HL-60 (cell line): ENCODE results near the gene ZNF341.

Source experiments
- DNase-seq, 2 experiments: peaks; one replicate each; pipeline ENCODE4 v3.0.0-alpha.2; 2010 to 2020; ENCODE audit warnings: low read depth in 1 of 2, low spot score in 1 of 2
- H3K27ac ChIP-seq: fragments of 250-450 bp; sonication (Bioruptor Pico); replicated peaks from 2 replicates; pipeline ENCODE4 v1.5.1; 2020; ENCODE audit warnings: mild to moderate bottlenecking, moderate library complexity
- H3K27me3 ChIP-seq: fragments of 250-450 bp; sonication (Bioruptor Pico); 2 replicates; pipeline ENCODE4 v1.5.1; 2021; ENCODE audit warnings: mild to moderate bottlenecking, moderate library complexity; ENCODE audit not compliant: insufficient read depth, poor library complexity, severe bottlenecking
- H3K4me3 ChIP-seq: replicated peaks from 2 replicates; pipeline ENCODE4 v1.5.1; 2011; ENCODE audit warnings: mild to moderate bottlenecking, control low read depth, low read length; ENCODE audit not compliant: insufficient read depth
- GABPA ChIP-seq: IDR thresholded peaks from 2 replicates; pipeline ENCODE4 v1.6.1; 2012; ENCODE audit warnings: low read depth
- POLR2AphosphoS5 ChIP-seq: IDR thresholded peaks from 2 replicates; pipeline ENCODE4 v1.6.1; 2012; ENCODE audit warnings: low read depth
- SPI1 ChIP-seq: IDR thresholded peaks from 2 replicates; pipeline ENCODE4 v1.6.1; 2012; ENCODE audit warnings: low read depth, mild to moderate bottlenecking, borderline replicate concordance
- TF ChIP-seq, protein P1 (sequence below): IDR thresholded peaks from one replicate; pipeline ENCODE4 v1.5.1; 2011; ENCODE audit warnings: low read length, control low read depth, inconsistent platforms; ENCODE audit not compliant: insufficient read depth
- TF ChIP-seq, protein P2 (sequence below): IDR thresholded peaks from 2 replicates; pipeline ENCODE4 v1.6.1; 2012; ENCODE audit warnings: low read depth; ENCODE audit not compliant: insufficient replicate concordance

Gene ZNF341

DNA sequence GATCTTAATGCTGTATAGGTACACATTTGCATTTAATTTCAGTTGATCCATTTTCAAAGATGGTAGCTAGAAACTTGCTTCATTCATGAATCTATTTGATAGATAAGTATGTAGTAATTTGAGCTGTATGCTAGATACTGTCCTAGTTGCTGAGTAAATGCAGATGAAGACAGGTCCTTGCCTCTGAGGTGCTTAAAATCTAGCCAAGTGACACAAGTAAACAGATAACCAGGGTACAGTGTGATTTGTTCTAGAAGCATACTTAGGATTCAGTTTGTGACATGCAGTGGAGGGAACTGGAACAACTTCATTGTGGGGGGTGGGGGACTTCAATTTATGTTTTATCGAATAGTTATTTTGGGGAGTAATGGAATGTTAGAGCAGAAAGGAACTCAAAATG lies 88.6 kb downstream of the ZNF341 start:
- DNase-seq, result no peak
- no peaks in the 10 kb centered on the region for H3K27me3 ChIP-seq
- no peak overlapping the region for H3K27ac ChIP-seq
- no peak overlapping the region for H3K4me3 ChIP-seq
- no peak for TF ChIP-seq POLR2AphosphoS5
- TF ChIP-seq GABPA, result no peak
- TF ChIP-seq, protein P1, sequence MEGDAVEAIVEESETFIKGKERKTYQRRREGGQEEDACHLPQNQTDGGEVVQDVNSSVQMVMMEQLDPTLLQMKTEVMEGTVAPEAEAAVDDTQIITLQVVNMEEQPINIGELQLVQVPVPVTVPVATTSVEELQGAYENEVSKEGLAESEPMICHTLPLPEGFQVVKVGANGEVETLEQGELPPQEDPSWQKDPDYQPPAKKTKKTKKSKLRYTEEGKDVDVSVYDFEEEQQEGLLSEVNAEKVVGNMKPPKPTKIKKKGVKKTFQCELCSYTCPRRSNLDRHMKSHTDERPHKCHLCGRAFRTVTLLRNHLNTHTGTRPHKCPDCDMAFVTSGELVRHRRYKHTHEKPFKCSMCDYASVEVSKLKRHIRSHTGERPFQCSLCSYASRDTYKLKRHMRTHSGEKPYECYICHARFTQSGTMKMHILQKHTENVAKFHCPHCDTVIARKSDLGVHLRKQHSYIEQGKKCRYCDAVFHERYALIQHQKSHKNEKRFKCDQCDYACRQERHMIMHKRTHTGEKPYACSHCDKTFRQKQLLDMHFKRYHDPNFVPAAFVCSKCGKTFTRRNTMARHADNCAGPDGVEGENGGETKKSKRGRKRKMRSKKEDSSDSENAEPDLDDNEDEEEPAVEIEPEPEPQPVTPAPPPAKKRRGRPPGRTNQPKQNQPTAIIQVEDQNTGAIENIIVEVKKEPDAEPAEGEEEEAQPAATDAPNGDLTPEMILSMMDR, result no peak
- no peak for TF ChIP-seq SPI1
- TF ChIP-seq, protein P2, sequence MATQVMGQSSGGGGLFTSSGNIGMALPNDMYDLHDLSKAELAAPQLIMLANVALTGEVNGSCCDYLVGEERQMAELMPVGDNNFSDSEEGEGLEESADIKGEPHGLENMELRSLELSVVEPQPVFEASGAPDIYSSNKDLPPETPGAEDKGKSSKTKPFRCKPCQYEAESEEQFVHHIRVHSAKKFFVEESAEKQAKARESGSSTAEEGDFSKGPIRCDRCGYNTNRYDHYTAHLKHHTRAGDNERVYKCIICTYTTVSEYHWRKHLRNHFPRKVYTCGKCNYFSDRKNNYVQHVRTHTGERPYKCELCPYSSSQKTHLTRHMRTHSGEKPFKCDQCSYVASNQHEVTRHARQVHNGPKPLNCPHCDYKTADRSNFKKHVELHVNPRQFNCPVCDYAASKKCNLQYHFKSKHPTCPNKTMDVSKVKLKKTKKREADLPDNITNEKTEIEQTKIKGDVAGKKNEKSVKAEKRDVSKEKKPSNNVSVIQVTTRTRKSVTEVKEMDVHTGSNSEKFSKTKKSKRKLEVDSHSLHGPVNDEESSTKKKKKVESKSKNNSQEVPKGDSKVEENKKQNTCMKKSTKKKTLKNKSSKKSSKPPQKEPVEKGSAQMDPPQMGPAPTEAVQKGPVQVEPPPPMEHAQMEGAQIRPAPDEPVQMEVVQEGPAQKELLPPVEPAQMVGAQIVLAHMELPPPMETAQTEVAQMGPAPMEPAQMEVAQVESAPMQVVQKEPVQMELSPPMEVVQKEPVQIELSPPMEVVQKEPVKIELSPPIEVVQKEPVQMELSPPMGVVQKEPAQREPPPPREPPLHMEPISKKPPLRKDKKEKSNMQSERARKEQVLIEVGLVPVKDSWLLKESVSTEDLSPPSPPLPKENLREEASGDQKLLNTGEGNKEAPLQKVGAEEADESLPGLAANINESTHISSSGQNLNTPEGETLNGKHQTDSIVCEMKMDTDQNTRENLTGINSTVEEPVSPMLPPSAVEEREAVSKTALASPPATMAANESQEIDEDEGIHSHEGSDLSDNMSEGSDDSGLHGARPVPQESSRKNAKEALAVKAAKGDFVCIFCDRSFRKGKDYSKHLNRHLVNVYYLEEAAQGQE, result no peak

DNA sequence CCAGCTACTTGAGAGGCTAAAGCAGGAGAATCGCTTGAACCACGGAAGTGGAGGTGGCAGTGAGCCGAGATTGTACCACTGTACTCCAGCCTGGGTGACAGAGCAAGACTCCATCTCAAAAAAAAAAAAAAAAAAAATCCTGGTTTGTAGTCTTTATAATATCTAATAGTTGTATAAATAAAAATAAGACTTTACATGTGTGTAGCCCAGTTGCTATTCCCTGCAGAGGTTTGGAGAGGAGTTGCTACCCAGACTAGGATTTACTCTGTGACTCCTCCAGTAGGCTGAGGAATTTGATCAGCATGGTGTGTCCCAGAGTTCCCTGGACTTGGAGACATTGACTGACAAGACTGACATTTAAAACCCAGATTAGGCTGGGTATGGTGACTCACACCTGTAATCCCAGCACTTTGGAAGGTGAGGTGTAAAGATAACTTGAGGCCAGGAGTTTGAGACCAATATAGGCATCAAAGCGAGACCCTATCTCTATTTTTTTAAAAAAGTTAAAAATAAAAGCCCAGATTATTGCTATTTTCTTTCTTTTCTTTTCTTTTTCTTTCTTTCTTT lies 89.6 kb downstream of the ZNF341 start:
- H3K27me3 ChIP-seq, result no peaks in the 10 kb centered on the region
- H3K27ac ChIP-seq, result no peak overlapping the region
- DNase-seq, result no peak
- H3K4me3 ChIP-seq, result no peak overlapping the region
- TF ChIP-seq, protein P2, result no peak
- TF ChIP-seq, protein P1, result no peak
- TF ChIP-seq POLR2AphosphoS5 (no peak), SPI1 (no peak), GABPA (no peak)

DNA sequence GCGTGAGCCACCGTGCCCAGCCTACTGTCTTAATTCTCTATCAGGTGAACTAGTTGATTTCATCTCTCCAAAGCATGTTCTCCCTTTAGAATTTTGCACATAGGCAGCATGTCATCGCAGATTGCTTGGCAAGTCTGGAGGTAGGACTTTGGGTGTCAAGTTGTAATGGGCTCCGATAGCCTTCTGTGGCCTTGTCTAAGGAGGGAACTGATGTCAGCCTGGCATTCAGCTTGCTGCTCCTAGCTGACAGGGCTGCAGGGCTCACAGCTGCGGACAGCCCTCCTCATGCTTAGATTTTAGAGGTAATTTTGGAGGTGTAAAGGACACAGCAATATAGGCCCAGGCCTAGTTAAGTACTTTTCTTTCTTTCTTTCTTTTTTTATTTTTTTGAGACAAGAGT lies 90.6 kb downstream of the ZNF341 start:
- TF ChIP-seq SPI1 (no peak), POLR2AphosphoS5 (no peak), GABPA (no peak)
- TF ChIP-seq, protein P1, result no peak
- TF ChIP-seq, protein P2, result no peak
- no peak for DNase-seq
- H3K27me3 ChIP-seq, result no peaks in the 10 kb centered on the region
- H3K4me3 ChIP-seq, result no peak overlapping the region
- H3K27ac ChIP-seq, result no peak overlapping the region
